ENCODE data around the gene FBXW7. TPM values are rescaled to one million over a fixed set of nuclear protein-coding genes. Genes with fewer than 3 reads are reported as not detected.

FBXW7 gene
- total RNA-seq, 3 donors from 2014 or later (not counting 1 experiment from before 2014, with no cell fraction given), result 172 to 202 (median 175) TPM

GRCh38 chr4:152310257-152310656 lies 225.6 kb downstream of the FBXW7 start:
- DNase-seq, result no peak

GRCh38 chr4:152309418-152309817 lies 226.5 kb downstream of the FBXW7 start:
- 100% methylated on average over 1 of the region's 2 CpGs for WGBS (ENCODE audit: insufficient coverage)
- Mint-ChIP-seq H3K36me3 (no peaks in the 10 kb centered on the region), H3K27me3 (ENCODE audit: low read depth in 2 of 2) (peaks cover 0 to 6% of the 10 kb centered on the region in 2 donors), H3K9me3 (no peaks in the 10 kb centered on the region), H3K4me1 (no peaks in the 10 kb centered on the region), H3K27ac (no peak overlapping the region), H3K4me3 (no peak overlapping the region)
- Histone ChIP-seq H3K36me3 (ENCODE audit: control insufficient read depth, insufficient read depth, low read length) (no peaks in the 10 kb centered on the region), H3K4me3 (ENCODE audit: low read length) (no peak overlapping the region), H3K4me1 (ENCODE audit: control insufficient read depth, insufficient read depth, low read length) (no peaks in the 10 kb centered on the region), H3K27ac (ENCODE audit: low read length) (no peak overlapping the region), H3K27me3 (ENCODE audit: control insufficient read depth, insufficient read depth, low read length) (no peaks in the 10 kb centered on the region), H3K9me3 (ENCODE audit: control insufficient read depth, insufficient read depth, low read length) (no peaks in the 10 kb centered on the region)
- DNase-seq (no peak), ATAC-seq (no peak)
- no peak for TF ChIP-seq CTCF (IDR thresholded peaks at IDR 0.05)
- intact Hi-C loops (cut with micrococcal nuclease), result no loop called here

More at GRCh38 chr4:152310257-152310656, 225.6 kb downstream of the FBXW7 start:
- H3K27me3 ChIP-seq (ENCODE audit: control insufficient read depth, insufficient read depth, low read length), result no peaks in the 10 kb centered on the region
- no peaks in the 10 kb centered on the region for H3K36me3 ChIP-seq (ENCODE audit: control insufficient read depth, insufficient read depth, low read length)
- Mint-ChIP-seq H3K9me3 (no peaks in the 10 kb centered on the region), H3K36me3 (no peaks in the 10 kb centered on the region), H3K27ac (no peak overlapping the region), H3K27me3 (ENCODE audit: low read depth in 2 of 2) (peaks cover 0 to 4% of the 10 kb centered on the region in 2 donors), H3K4me1 (no peaks in the 10 kb centered on the region), H3K4me3 (no peak overlapping the region)
- no peaks in the 10 kb centered on the region for H3K9me3 ChIP-seq (ENCODE audit: control insufficient read depth, insufficient read depth, low read length)
- ATAC-seq, result no peak
- TF ChIP-seq CTCF (IDR thresholded peaks at IDR 0.05), result no peak
- intact Hi-C loops (cut with micrococcal nuclease), result no loop called here
- no peak overlapping the region for H3K27ac ChIP-seq (ENCODE audit: low read length)
- H3K4me1 ChIP-seq (ENCODE audit: control insufficient read depth, insufficient read depth, low read length), result no peaks in the 10 kb centered on the region
- 38% methylated on average over 2 of the region's 2 CpGs for WGBS (ENCODE audit: insufficient coverage)
- H3K4me3 ChIP-seq (ENCODE audit: low read length), result no peak overlapping the region

GRCh38 chr4:152308951-152309350 lies 226.9 kb downstream of the FBXW7 start:
- intact Hi-C loops (cut with micrococcal nuclease), result no loop called here
- ATAC-seq, result no peak
- no peaks in the 10 kb centered on the region for H3K9me3 ChIP-seq (ENCODE audit: control insufficient read depth, insufficient read depth, low read length)
- no peaks in the 10 kb centered on the region for H3K9me3 Mint-ChIP-seq
- no peak overlapping the region for H3K4me3 ChIP-seq (ENCODE audit: low read length)
- peaks cover 0 to 6% of the 10 kb centered on the region in 2 donors for H3K27me3 Mint-ChIP-seq (ENCODE audit: low read depth in 2 of 2)
- no peaks in the 10 kb centered on the region for H3K27me3 ChIP-seq (ENCODE audit: control insufficient read depth, insufficient read depth, low read length)
- DNase-seq, result no peak
- TF ChIP-seq CTCF (IDR thresholded peaks at IDR 0.05), result no peak
- no peaks in the 10 kb centered on the region for H3K36me3 ChIP-seq (ENCODE audit: control insufficient read depth, insufficient read depth, low read length)
- WGBS (ENCODE audit: insufficient coverage), result 83% methylated on average over 4 of the region's 4 CpGs
- H3K27ac Mint-ChIP-seq, result no peak overlapping the region
- no peaks in the 10 kb centered on the region for H3K4me1 Mint-ChIP-seq
- H3K27ac ChIP-seq (ENCODE audit: low read length), result no peak overlapping the region
- no peak overlapping the region for H3K4me3 Mint-ChIP-seq
- no peaks in the 10 kb centered on the region for H3K4me1 ChIP-seq (ENCODE audit: control insufficient read depth, insufficient read depth, low read length)
- H3K36me3 Mint-ChIP-seq, result no peaks in the 10 kb centered on the region

- no peaks in the 10 kb centered on the region for H3K27me3 ChIP-seq (ENCODE audit: control insufficient read depth, insufficient read depth, low read length)
- no peak for ATAC-seq
- no peaks in the 10 kb centered on the region for H3K4me1 ChIP-seq (ENCODE audit: control insufficient read depth, insufficient read depth, low read length)
- no peak overlapping the region for H3K4me3 ChIP-seq (ENCODE audit: low read length)
- no peaks in the 10 kb centered on the region for H3K4me1 Mint-ChIP-seq
- H3K9me3 Mint-ChIP-seq, result no peaks in the 10 kb centered on the region
- H3K9me3 ChIP-seq (ENCODE audit: control insufficient read depth, insufficient read depth, low read length), result no peaks in the 10 kb centered on the region
- intact Hi-C loops (cut with micrococcal nuclease), result no loop called here
- H3K27me3 Mint-ChIP-seq (ENCODE audit: low read depth in 2 of 2), result peaks cover 0 to 6% of the 10 kb centered on the region in 2 donors
- no peak overlapping the region for H3K27ac Mint-ChIP-seq
- H3K36me3 ChIP-seq (ENCODE audit: control insufficient read depth, insufficient read depth, low read length), result no peaks in the 10 kb centered on the region
- TF ChIP-seq CTCF (IDR thresholded peaks at IDR 0.05), result no peak
- WGBS (ENCODE audit: insufficient coverage), result 79% methylated on average over 8 of the region's 8 CpGs
- no peak overlapping the region for H3K27ac ChIP-seq (ENCODE audit: low read length)
- no peak overlapping the region for H3K4me3 Mint-ChIP-seq
- H3K36me3 Mint-ChIP-seq, result no peaks in the 10 kb centered on the region
- no peak for DNase-seq
Observed at GRCh38 chr4:152307669-152308068, 228.2 kb downstream of the FBXW7 start.
